GM18517 (cell line): Measurements from ENCODE around the gene ALK.

Experiments used
- ATAC-seq: cut with Tn5 transposase; IDR thresholded peaks from one replicate; pipeline ENCODE4 v1.9.1; 2021; ENCODE audit warnings: mild to moderate bottlenecking, moderate library complexity; ENCODE audit not compliant: unreplicated experiment

ALK gene

GRCh38 chr2:29910465-29910864, 10.9 kb downstream of the ALK start:
- no peak for ATAC-seq

- no peak for ATAC-seq
Observed at GRCh38 chr2:29902356-29902755, 19.0 kb downstream of the ALK start.

GRCh38 chr2:29900971-29901633, 20.3 kb downstream of the ALK start:
- ATAC-seq, result no peak

- no peak for ATAC-seq
Observed at GRCh38 chr2:29898999-29899398, 22.4 kb downstream of the ALK start.

- no peak for ATAC-seq
Observed at GRCh38 chr2:29894822-29895614, 26.4 kb downstream of the ALK start.

GRCh38 chr2:29892585-29893259, 28.7 kb downstream of the ALK start:
- ATAC-seq, result no peak

- no peak for ATAC-seq
Observed at GRCh38 chr2:29881089-29881730, 40.2 kb downstream of the ALK start.

- no peak for ATAC-seq
Observed at GRCh38 chr2:29880084-29880483, 41.3 kb downstream of the ALK start.

- no peak for ATAC-seq
Observed at GRCh38 chr2:29879456-29879855, 41.9 kb downstream of the ALK start.

- no peak for ATAC-seq
Observed at GRCh38 chr2:29878898-29879297, 42.5 kb downstream of the ALK start.

GRCh38 chr2:29876374-29876773, 45.0 kb downstream of the ALK start:
- ATAC-seq, result no peak

- ATAC-seq, result no peak
Observed at GRCh38 chr2:29874745-29875144, 46.6 kb downstream of the ALK start.

- no peak for ATAC-seq
Observed at GRCh38 chr2:29872870-29873269, 48.5 kb downstream of the ALK start.

- ATAC-seq, result no peak
Observed at GRCh38 chr2:29871541-29871940, 49.8 kb downstream of the ALK start.

GRCh38 chr2:29865512-29865911, 55.9 kb downstream of the ALK start:
- ATAC-seq, result no peak

- ATAC-seq, result no peak
Observed at GRCh38 chr2:29864988-29865387, 56.4 kb downstream of the ALK start.

GRCh38 chr2:29855924-29856639, 65.3 kb downstream of the ALK start:
- no peak for ATAC-seq

- ATAC-seq, result no peak
Observed at GRCh38 chr2:29850794-29851193, 70.6 kb downstream of the ALK start.

- no peak for ATAC-seq
Observed at GRCh38 chr2:29848566-29849310, 72.6 kb downstream of the ALK start.

- ATAC-seq, result no peak
Observed at GRCh38 chr2:29847886-29848285, 73.5 kb downstream of the ALK start.
